Lower leg skin (tissue), 4 donors: ENCODE data around the gene METRNL. TPM values are rescaled to one million over a fixed set of nuclear protein-coding genes. Genes with fewer than 3 reads are reported as not detected.
A peak's percentile ranks its signal among the peaks of the same experiment; 100 is the strongest.

Experiments
- DNase-seq, 2 donors: peaks; one replicate each; pipeline ENCODE4 v3.0.0-alpha.2; 2019; ENCODE audit warnings: low spot score in 2 of 2
- H3K4me3 ChIP-seq: fragments of 200-600 bp; sonication (generic); 2 replicates; pipeline ENCODE4 v1.5.1; 2017; ENCODE audit warnings: mild to moderate bottlenecking, low read depth; ENCODE audit not compliant: poor library complexity, severe bottlenecking
- POLR2A ChIP-seq, 2 donors: fragments of 450-650 bp; IDR thresholded peaks; one replicate each; pipeline ENCODE4 v1.6.1; 2016 to 2017; ENCODE audit warnings: antibody characterized with exemption in 2 of 2, mild to moderate bottlenecking in 1 of 2, moderate library complexity in 1 of 2
- WGBS, 2 donors: methylation state at CpG; one replicate each; pipeline ENCODE4 v1.1.5; 2018; 5-methylcytosine and 5-hydroxymethylcytosine counted together
- intact Hi-C: fragments of 100-400 bp; cut with DNase I; formaldehyde crosslinking; loops from one replicate; pipeline ENCODE4 v1.15.0; 2023; ENCODE audit warnings: low total_unique reads
- total RNA-seq, 4 donors: library from RNA; depleted of rRNA; stranded (reverse); fragments of >200 nt; gene quantifications; one replicate each; pipeline ENCODE4 v1.1.0, GENCODE V29; 2016
- TF ChIP-seq, protein P1 (sequence below), 3 donors: fragments of 450-650 bp; IDR thresholded peaks; one replicate each; pipeline ENCODE4 v1.5.1; 2016; ENCODE audit warnings: antibody characterized with exemption in 3 of 3, mild to moderate bottlenecking in 3 of 3, moderate library complexity in 2 of 3

METRNL gene
- total RNA-seq, 4 donors from 2014 or later, result 208 to 343 (median 296) TPM

GRCh38 chr17:83123896-83124801 is 44.7 kb downstream of the METRNL start:
- intact Hi-C loops, result no loop called here

GRCh38 chr17:83124871-83125514 is 45.6 kb downstream of the METRNL start:
- TF ChIP-seq, protein P1, sequence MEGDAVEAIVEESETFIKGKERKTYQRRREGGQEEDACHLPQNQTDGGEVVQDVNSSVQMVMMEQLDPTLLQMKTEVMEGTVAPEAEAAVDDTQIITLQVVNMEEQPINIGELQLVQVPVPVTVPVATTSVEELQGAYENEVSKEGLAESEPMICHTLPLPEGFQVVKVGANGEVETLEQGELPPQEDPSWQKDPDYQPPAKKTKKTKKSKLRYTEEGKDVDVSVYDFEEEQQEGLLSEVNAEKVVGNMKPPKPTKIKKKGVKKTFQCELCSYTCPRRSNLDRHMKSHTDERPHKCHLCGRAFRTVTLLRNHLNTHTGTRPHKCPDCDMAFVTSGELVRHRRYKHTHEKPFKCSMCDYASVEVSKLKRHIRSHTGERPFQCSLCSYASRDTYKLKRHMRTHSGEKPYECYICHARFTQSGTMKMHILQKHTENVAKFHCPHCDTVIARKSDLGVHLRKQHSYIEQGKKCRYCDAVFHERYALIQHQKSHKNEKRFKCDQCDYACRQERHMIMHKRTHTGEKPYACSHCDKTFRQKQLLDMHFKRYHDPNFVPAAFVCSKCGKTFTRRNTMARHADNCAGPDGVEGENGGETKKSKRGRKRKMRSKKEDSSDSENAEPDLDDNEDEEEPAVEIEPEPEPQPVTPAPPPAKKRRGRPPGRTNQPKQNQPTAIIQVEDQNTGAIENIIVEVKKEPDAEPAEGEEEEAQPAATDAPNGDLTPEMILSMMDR (IDR thresholded peaks at IDR 0.05), result no peak
- TF ChIP-seq POLR2A (IDR thresholded peaks at IDR 0.05), result no peak
- no peak overlapping the region for H3K4me3 ChIP-seq
- intact Hi-C loops, result no loop called here
- WGBS, 2 donors, result 53 to 64% methylated on average over 14 to 15 of the region's 24 CpGs
- DNase-seq, result peak in 1 of 2 donors; percentile 86

More at GRCh38 chr17:83123896-83124801, 44.7 kb downstream of the METRNL start:
- 92 to 93% methylated on average over 19 to 24 of the region's 25 CpGs for WGBS, 2 donors
- DNase-seq, result peak in 1 of 2 donors; percentile 84
- H3K4me3 ChIP-seq, result no peak overlapping the region
- TF ChIP-seq, protein P1 (IDR thresholded peaks at IDR 0.05), result no peak
- no peak for TF ChIP-seq POLR2A (IDR thresholded peaks at IDR 0.05)

- H3K4me3 ChIP-seq, result no peak overlapping the region
- WGBS, 2 donors, result 35 to 40% methylated on average over 21 of the region's 21 CpGs
- peak; percentile 82 to 95 for DNase-seq
Measured at GRCh38 chr17:83125515-83126274, 46.3 kb downstream of the METRNL start.

DNA sequence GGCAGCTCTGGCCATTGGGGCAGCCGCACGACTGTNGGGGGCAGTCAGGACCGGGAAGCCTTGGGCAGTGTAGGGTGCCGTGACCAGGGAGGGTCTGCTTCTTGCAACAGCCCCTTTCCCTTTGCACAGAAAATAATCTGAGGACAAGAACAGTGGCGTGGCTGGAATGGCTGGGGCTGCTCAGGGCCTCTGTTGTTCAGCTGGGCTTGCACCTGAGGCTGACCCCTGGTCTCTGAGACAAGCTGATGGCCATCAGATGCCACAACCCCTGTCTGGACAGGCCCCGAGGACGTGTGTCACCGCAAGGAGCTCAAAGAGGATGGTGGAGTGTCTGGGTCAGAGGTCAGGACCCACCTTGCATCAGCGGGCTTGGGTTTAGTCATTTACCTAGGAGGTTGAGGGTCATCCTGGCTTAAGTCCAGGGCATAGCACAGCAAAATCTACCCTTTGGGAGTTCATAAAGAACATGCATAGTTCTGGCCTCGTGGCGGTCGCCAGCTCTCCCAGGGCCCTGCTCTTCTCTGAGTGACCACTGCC is 46.9 kb downstream of the METRNL start:
- no peak overlapping the region for H3K4me3 ChIP-seq
- WGBS, 2 donors, result 82% methylated on average over 10 to 12 of the region's 12 CpGs
- intact Hi-C loops, result no loop called here
- peak in 1 of 2 donors; percentile 83 for DNase-seq
- TF ChIP-seq, protein P1 (IDR thresholded peaks at IDR 0.05), result no peak
- no peak for TF ChIP-seq POLR2A (IDR thresholded peaks at IDR 0.05)

More at GRCh38 chr17:83125515-83126274, 46.3 kb downstream of the METRNL start:
- no peak for TF ChIP-seq POLR2A (IDR thresholded peaks at IDR 0.05)
- TF ChIP-seq, protein P1 (IDR thresholded peaks at IDR 0.05), result no peak
- intact Hi-C loops, result no loop called here

DNA sequence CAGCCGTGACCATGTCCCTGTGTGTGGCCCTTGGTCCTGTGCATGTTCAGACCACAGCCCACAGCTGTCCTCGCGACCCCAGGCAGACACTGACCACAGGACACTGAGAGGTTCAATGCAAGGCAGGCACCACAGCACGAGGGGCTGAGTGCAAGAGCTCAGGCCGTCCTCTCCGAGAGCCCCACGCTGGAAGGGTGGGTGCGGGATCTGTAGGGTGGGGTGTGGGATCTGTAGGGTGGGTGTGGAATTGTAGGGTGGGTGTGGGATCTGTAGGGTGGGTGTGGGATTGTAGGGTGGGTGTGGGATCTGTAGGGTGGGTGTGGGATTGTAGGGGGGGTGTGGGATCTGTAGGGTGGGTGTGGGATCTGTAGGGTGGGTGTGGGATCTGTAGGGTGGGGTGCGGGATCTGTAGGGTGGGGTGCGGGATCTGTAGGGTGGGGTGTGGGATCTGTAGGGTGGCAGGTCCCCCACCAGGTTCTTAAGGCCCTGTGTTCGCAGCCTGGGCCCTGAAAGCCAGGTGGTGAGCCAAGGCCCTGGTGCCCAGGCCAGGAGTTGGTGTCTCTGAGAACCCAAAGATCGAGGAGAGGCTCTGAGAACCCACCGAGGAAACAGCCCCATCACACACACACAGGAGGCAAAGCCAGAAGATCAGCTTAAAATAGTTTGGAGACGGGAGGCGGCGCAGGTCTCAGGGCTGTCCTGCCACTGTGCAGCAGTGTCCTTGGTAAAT is 48.2 kb downstream of the METRNL start:
- DNase-seq, result peak in 1 of 2 donors; percentile 85
- 80 to 84% methylated on average over 11 to 16 of the region's 16 CpGs for WGBS, 2 donors
- intact Hi-C loops, result no loop called here
- no peak overlapping the region for H3K4me3 ChIP-seq
- TF ChIP-seq, protein P1 (IDR thresholded peaks at IDR 0.05), result no peak
- TF ChIP-seq POLR2A (IDR thresholded peaks at IDR 0.05), result no peak
